PC-3 (cell line): Measurements from ENCODE around the gene NCAPG. TPM values are rescaled to one million over a fixed set of nuclear protein-coding genes. Genes with fewer than 3 reads are reported as not detected.

Source experiments
- ATAC-seq: fragments of 200-7000 bp; cut with Tn5 transposase; 2 replicates; pipeline ENCODE4 v1.9.1; 2020; ENCODE audit warnings: mild to moderate bottlenecking, moderate library complexity
- BruUV-seq: library from RNA; stranded (reverse); fragments of 400-500 nt; replicated peaks from 2 replicates; lab custom pipeline; 2021; lab: Mats Ljungman, UMichigan
- CTCF ChIA-PET: fragments of 300-600 bp; sonication (Branson Sonifier 250); formaldehyde crosslinking; loops from one replicate; lab custom pipeline; 2022; ENCODE audit warnings: antibody characterized with exemption; lab: Charles Lee
- POLR2A ChIA-PET: fragments of 300-600 bp; sonication (Branson Sonifier 250); formaldehyde crosslinking; loops from one replicate; lab custom pipeline; 2022; ENCODE audit warnings: antibody characterized with exemption; ENCODE audit not compliant: unreplicated experiment; lab: Charles Lee
- DNase-seq: peaks from one replicate; pipeline ENCODE4 v3.0.0-alpha.2; 2015
- H2AFZ ChIP-seq: fragments of 300-600 bp; sonication (generic); 2 replicates; pipeline ENCODE4 v1.6.0; 2016; ENCODE audit warnings: antibody characterized with exemption, low read length
- H3F3A ChIP-seq: fragments of 300-600 bp; sonication (generic); one replicate; pipeline ENCODE4 v1.6.0; 2017; ENCODE audit warnings: antibody characterized with exemption, low read length, control low read depth, mild to moderate bottlenecking; ENCODE audit not compliant: unreplicated experiment
- H3K27ac ChIP-seq: fragments of 300-600 bp; sonication (generic); 2 replicates; pipeline ENCODE4 v1.5.1; 2016; ENCODE audit warnings: mild to moderate bottlenecking, low read length
- H3K27me3 ChIP-seq: fragments of 300-600 bp; sonication (generic); 2 replicates; pipeline ENCODE4 v1.6.1; 2016; ENCODE audit warnings: low read length, mixed read lengths
- H3K36me3 ChIP-seq: fragments of 300-600 bp; sonication (generic); 2 replicates; pipeline ENCODE4 v1.6.1; 2016; ENCODE audit warnings: low read depth, mixed run types, low read length, mixed read lengths
- H3K4me1 ChIP-seq: fragments of 300-600 bp; sonication (generic); 2 replicates; pipeline ENCODE4 v1.5.1; 2016; ENCODE audit warnings: low read length; ENCODE audit not compliant: insufficient read depth
- H3K4me2 ChIP-seq: fragments of 300-600 bp; sonication (generic); 2 replicates; pipeline ENCODE4 v1.6.0; 2016; ENCODE audit warnings: low read length
- H3K4me3 ChIP-seq: fragments of 300-600 bp; sonication (generic); 2 replicates; pipeline ENCODE4 v1.5.1; 2016; ENCODE audit warnings: mild to moderate bottlenecking, low read length, mixed read lengths
- H3K79me2 ChIP-seq: fragments of 300-600 bp; sonication (generic); 2 replicates; pipeline ENCODE4 v1.6.1; 2017; ENCODE audit warnings: low read length, mixed read lengths
- H3K9ac ChIP-seq: fragments of 300-600 bp; sonication (generic); 2 replicates; pipeline ENCODE4 v1.6.0; 2016; ENCODE audit warnings: mild to moderate bottlenecking, low read length
- H3K9me2 ChIP-seq: fragments of 300-600 bp; sonication (generic); replicated peaks from 2 replicates; pipeline ENCODE4 v1.6.1; 2016; ENCODE audit warnings: mixed run types, low read length, mixed read lengths
- H3K9me3 ChIP-seq: fragments of 300-600 bp; sonication (generic); 2 replicates; pipeline ENCODE4 v1.6.1; 2016; ENCODE audit warnings: low read length, mixed read lengths
- H4K20me1 ChIP-seq: fragments of 300-600 bp; sonication (generic); 2 replicates; pipeline ENCODE4 v1.6.1; 2016; ENCODE audit warnings: low read length, mixed read lengths
- EZH2 ChIP-seq: fragments of 300-600 bp; sonication (generic); IDR thresholded peaks from one replicate; pipeline ENCODE4 v1.6.1; 2017; ENCODE audit warnings: antibody characterized with exemption, mild to moderate bottlenecking, low read length; ENCODE audit not compliant: unreplicated experiment
- EZH2phosphoT487 ChIP-seq: fragments of 300-600 bp; sonication (generic); IDR thresholded peaks from 2 replicates; pipeline ENCODE4 v1.6.1; 2018; ENCODE audit warnings: mild to moderate bottlenecking, antibody characterized with exemption, low read length, borderline replicate concordance
- intact Hi-C: fragments of 100-400 bp; cut with micrococcal nuclease; formaldehyde crosslinking; loops from 2 replicates; pipeline ENCODE4 v1.9.0; 2023
- total RNA-seq: library from RNA; depleted of rRNA; stranded (reverse); fragments of >200 nt; gene quantifications from 2 replicates; pipeline ENCODE4 v1.2.3, GENCODE V29; 2014
- TF ChIP-seq, protein P1 (sequence below): fragments of 300-600 bp; sonication (generic); conservative IDR thresholded peaks from 2 replicates; pipeline ENCODE4 v1.5.1; 2017; ENCODE audit warnings: antibody characterized with exemption, low read depth, mild to moderate bottlenecking, low read length

The NCAPG gene
- total RNA-seq, 1 experiment from 2014 or later, result 27.6 TPM

DNA sequence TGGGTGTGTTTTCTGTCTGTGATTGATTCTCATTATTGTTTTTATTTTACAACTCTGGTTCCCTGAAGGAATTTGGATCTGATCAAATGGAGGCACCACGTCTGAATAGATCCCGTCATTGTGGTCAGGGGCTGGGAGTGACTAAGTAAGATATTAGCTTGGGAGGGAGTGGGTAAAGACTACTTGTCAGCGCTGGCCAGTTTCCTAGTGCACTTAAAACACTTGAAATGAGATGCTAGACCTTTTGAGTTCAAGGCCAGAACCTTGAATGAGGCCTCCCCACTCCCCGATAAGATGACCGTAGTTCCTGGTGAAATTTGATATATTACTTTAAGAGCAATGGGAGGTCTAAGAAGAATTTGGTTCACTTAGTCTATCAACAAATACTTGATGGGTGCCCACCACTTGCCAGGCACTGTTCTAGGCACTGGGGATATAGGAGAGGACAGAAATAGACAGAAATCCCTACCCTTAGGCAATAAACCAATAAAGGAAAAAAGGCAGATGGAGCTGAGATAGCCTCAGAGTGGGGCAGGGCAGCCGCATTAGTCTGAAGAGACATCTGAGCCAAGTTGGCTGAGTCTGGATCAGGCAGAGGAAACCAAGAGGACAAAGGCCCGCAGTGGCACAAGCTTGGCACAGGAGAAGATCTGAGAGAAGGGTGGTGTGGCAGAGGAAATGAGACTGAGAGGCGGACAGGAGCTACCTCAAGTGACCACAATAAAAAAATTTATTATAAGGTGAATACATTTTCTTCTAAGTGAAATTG is 41.2 kb upstream of the NCAPG start:
- Histone ChIP-seq H3K9ac (no peak overlapping the region), H3K4me3 (no peak overlapping the region), H3K4me2 (no peak overlapping the region), H3K79me2 (no peaks in the 10 kb centered on the region), H3K27me3 (no peaks in the 10 kb centered on the region), H3K9me2 (no peaks in the 10 kb centered on the region), H4K20me1 (no peaks in the 10 kb centered on the region), H2AFZ (no peak overlapping the region), H3K9me3 (no peaks in the 10 kb centered on the region), H3K36me3 (no peaks in the 10 kb centered on the region), H3F3A (no peaks in the 10 kb centered on the region), H3K27ac (no peak overlapping the region), H3K4me1 (0 out of 2 replicates have a peak, but pooled peaks cover 8% of the 10 kb centered on the region)
- intact Hi-C loops, result no loop called here
- no peak for DNase-seq
- no TSS peak for BruUV-seq
- no peak for TF ChIP-seq EZH2phosphoT487
- TF ChIP-seq, protein P1, sequence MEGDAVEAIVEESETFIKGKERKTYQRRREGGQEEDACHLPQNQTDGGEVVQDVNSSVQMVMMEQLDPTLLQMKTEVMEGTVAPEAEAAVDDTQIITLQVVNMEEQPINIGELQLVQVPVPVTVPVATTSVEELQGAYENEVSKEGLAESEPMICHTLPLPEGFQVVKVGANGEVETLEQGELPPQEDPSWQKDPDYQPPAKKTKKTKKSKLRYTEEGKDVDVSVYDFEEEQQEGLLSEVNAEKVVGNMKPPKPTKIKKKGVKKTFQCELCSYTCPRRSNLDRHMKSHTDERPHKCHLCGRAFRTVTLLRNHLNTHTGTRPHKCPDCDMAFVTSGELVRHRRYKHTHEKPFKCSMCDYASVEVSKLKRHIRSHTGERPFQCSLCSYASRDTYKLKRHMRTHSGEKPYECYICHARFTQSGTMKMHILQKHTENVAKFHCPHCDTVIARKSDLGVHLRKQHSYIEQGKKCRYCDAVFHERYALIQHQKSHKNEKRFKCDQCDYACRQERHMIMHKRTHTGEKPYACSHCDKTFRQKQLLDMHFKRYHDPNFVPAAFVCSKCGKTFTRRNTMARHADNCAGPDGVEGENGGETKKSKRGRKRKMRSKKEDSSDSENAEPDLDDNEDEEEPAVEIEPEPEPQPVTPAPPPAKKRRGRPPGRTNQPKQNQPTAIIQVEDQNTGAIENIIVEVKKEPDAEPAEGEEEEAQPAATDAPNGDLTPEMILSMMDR, result no peak
- no peak for TF ChIP-seq EZH2
- ChIA-PET CTCF (no interaction called here), POLR2A (interaction anchor here (0.6 kb wide), 1 partner anchor 64 kb away, joined by 5 read pairs; no protein-coding TSS in a partner anchor)
- ATAC-seq, result no peak

DNA sequence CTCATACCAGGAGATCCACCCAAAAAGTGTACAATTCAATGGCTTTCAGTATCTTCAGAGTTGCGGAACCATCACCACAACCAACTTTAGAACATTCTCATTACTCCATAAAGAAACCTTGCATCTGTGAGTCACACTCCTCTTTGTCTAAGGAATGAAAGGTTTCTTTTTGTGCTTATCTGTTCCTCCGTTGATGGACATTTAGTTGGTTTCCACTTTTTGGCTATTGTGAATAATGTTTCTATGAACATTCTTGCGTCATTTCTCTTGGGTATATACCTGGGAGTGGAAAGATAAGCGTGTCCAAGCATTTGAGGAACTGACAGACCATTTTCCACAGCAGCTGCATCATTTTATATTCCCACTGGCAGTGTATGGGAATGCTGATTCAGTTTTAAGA is 39.9 kb upstream of the NCAPG start:
- no peak overlapping the region for H3K9ac ChIP-seq
- 0 out of 2 replicates have a peak, but pooled peaks cover 8% of the 10 kb centered on the region for H3K4me1 ChIP-seq
- no peak overlapping the region for H3K4me3 ChIP-seq
- H4K20me1 ChIP-seq, result no peaks in the 10 kb centered on the region
- TF ChIP-seq EZH2 (no peak), EZH2phosphoT487 (no peak)
- TF ChIP-seq, protein P1, result no peak
- H3K27me3 ChIP-seq, result no peaks in the 10 kb centered on the region
- CTCF ChIA-PET, result no interaction called here
- H3F3A ChIP-seq, result no peaks in the 10 kb centered on the region
- H3K9me2 ChIP-seq, result no peaks in the 10 kb centered on the region
- H3K36me3 ChIP-seq, result no peaks in the 10 kb centered on the region
- intact Hi-C loops, result no loop called here
- H2AFZ ChIP-seq, result no peak overlapping the region
- POLR2A ChIA-PET, result no interaction called here
- no peaks in the 10 kb centered on the region for H3K79me2 ChIP-seq
- H3K27ac ChIP-seq, result no peak overlapping the region
- ATAC-seq (no peak), DNase-seq (no peak)
- H3K9me3 ChIP-seq, result no peaks in the 10 kb centered on the region
- no TSS peak for BruUV-seq
- H3K4me2 ChIP-seq, result no peak overlapping the region

DNA sequence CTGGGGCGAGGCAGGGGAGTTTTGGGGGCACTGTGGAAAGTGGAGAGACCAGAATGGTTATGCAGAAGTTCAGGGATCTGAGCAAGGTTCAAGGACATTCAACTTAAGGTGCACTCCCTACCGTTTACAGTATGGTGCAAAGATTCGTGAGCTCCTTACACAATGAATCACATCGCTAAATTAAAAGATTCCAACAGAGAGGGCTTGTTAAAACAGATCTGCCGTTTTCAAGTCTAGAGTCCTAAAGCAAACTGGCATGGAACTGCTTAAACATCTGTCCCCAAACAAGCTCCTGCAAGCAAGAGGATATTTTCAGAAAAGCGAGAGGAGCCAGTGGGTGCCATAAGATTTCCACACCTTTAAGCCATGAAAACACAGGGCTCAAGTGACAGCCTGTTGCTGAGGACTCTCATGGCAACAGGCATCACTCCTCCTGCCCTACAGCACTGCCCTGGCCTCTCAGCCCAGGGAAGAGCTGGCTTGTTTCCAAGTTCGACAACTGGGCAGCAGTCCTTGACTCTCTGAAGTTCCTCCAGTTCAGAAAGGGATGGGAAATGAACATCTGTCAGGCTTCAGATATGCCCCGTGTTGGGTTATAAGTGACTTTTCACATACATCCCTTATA is 39.4 kb upstream of the NCAPG start:
- TF ChIP-seq, protein P1, result no peak
- TF ChIP-seq EZH2phosphoT487, result no peak
- no peak for TF ChIP-seq EZH2
- no peaks in the 10 kb centered on the region for H3K27me3 ChIP-seq
- no peaks in the 10 kb centered on the region for H3F3A ChIP-seq
- ATAC-seq, result no peak
- no peaks in the 10 kb centered on the region for H3K36me3 ChIP-seq
- H3K9me3 ChIP-seq, result no peaks in the 10 kb centered on the region
- H2AFZ ChIP-seq, result no peak overlapping the region
- BruUV-seq, result no TSS peak
- no peaks in the 10 kb centered on the region for H3K79me2 ChIP-seq
- no peak overlapping the region for H3K4me2 ChIP-seq
- no peak overlapping the region for H3K4me3 ChIP-seq
- ChIA-PET CTCF (no interaction called here), POLR2A (no interaction called here)
- intact Hi-C loops, result no loop called here
- 0 out of 2 replicates have a peak, but pooled peaks cover 8% of the 10 kb centered on the region for H3K4me1 ChIP-seq
- H3K9ac ChIP-seq, result no peak overlapping the region
- H4K20me1 ChIP-seq, result no peaks in the 10 kb centered on the region
- no peaks in the 10 kb centered on the region for H3K9me2 ChIP-seq
- DNase-seq, result no peak
- H3K27ac ChIP-seq, result no peak overlapping the region
